Measurements from ENCODE around the gene PCDHB12. TPM values are rescaled to one million over a fixed set of nuclear protein-coding genes. Genes with fewer than 3 reads are reported as not detected.

PCDHB12 gene
- total RNA-seq, 1 experiment from 2014 or later = 1.7 TPM

Other genes starting within 250 kb of the PCDHB12 start
- gene PCDHAC2, start 242.2 kb upstream of the PCDHB12 start, total RNA-seq (2014; rRNA removed; shearing (Covaris generic)) = 0.17 TPM in 1 of 2 replicates, not detected in the other
- gene PCDHB1, start 157.3 kb upstream of the PCDHB12 start, total RNA-seq (2014; rRNA removed; shearing (Covaris generic)) = not detected in 2 replicates
- 0.32 and 2.1 TPM in 2 replicates for gene PCDHB2, start 114.1 kb upstream of the PCDHB12 start, total RNA-seq (2014; rRNA removed; shearing (Covaris generic))
- gene PCDHB3, start 108.2 kb upstream of the PCDHB12 start, total RNA-seq (2014; rRNA removed; shearing (Covaris generic)) = 3.9 and 8.0 TPM in 2 replicates
- 0.07 TPM in 1 of 2 replicates, not detected in the other for gene PCDHB4, start 86.9 kb upstream of the PCDHB12 start, total RNA-seq (2014; rRNA removed; shearing (Covaris generic))
- not detected in 2 replicates for gene PCDHB5, start 73.5 kb upstream of the PCDHB12 start, total RNA-seq (2014; rRNA removed; shearing (Covaris generic))
- gene PCDHB6, start 58.7 kb upstream of the PCDHB12 start, total RNA-seq (2014; rRNA removed; shearing (Covaris generic)) = 0.49 and 0.62 TPM in 2 replicates
- 1.7 and 2.1 TPM in 2 replicates for gene PCDHB7, start 36.1 kb upstream of the PCDHB12 start, total RNA-seq (2014; rRNA removed; shearing (Covaris generic))
- gene PCDHB8, start 30.9 kb upstream of the PCDHB12 start, total RNA-seq (2014; rRNA removed; shearing (Covaris generic)) = 0.98 and 3.8 TPM in 2 replicates
- gene PCDHB16, start 26.3 kb upstream of the PCDHB12 start, total RNA-seq (2014; rRNA removed; shearing (Covaris generic)) = 3.0 and 8.6 TPM in 2 replicates
- gene PCDHB9, start 21.6 kb upstream of the PCDHB12 start, total RNA-seq (2014; rRNA removed; shearing (Covaris generic)) = 1.6 and 9.3 TPM in 2 replicates
- gene PCDHB10, start 16.4 kb upstream of the PCDHB12 start, total RNA-seq (2014; rRNA removed; shearing (Covaris generic)) = 0.49 and 1.3 TPM in 2 replicates
- gene PCDHB11, start 9.1 kb upstream of the PCDHB12 start, total RNA-seq (2014; rRNA removed; shearing (Covaris generic)) = 0.25 and 0.49 TPM in 2 replicates
- 0.39 and 0.42 TPM in 2 replicates for gene PCDHB13, start 5.2 kb downstream of the PCDHB12 start, total RNA-seq (2014; rRNA removed; shearing (Covaris generic))
- 0.44 and 1.9 TPM in 2 replicates for gene PCDHB14, start 14.6 kb downstream of the PCDHB12 start, total RNA-seq (2014; rRNA removed; shearing (Covaris generic))
- 0.17 TPM in 1 of 2 replicates, not detected in the other for gene PCDHB15, start 36.7 kb downstream of the PCDHB12 start, total RNA-seq (2014; rRNA removed; shearing (Covaris generic))
- gene SLC25A2, start 95.3 kb downstream of the PCDHB12 start, total RNA-seq (2014; rRNA removed; shearing (Covaris generic)) = 0.05 TPM in 1 of 2 replicates, not detected in the other
- 52.8 and 84.2 TPM in 2 replicates for gene TAF7, start 112.1 kb downstream of the PCDHB12 start, total RNA-seq (2014; rRNA removed; shearing (Covaris generic))
- 0.71 and 0.89 TPM in 2 replicates for gene PCDHGA1, start 121.8 kb downstream of the PCDHB12 start, total RNA-seq (2014; rRNA removed; shearing (Covaris generic))
- 0.22 and 0.32 TPM in 2 replicates for gene PCDHGA2, start 130.0 kb downstream of the PCDHB12 start, total RNA-seq (2014; rRNA removed; shearing (Covaris generic))
- 0.49 TPM in 1 of 2 replicates, not detected in the other for gene PCDHGA3, start 135.1 kb downstream of the PCDHB12 start, total RNA-seq (2014; rRNA removed; shearing (Covaris generic))
- 3.3 and 4.9 TPM in 2 replicates for gene PCDHGB1, start 141.4 kb downstream of the PCDHB12 start, total RNA-seq (2014; rRNA removed; shearing (Covaris generic))
- 0.17 and 0.91 TPM in 2 replicates for gene PCDHGA4, start 146.3 kb downstream of the PCDHB12 start, total RNA-seq (2014; rRNA removed; shearing (Covaris generic))
- gene PCDHGB2, start 151.3 kb downstream of the PCDHB12 start, total RNA-seq (2014; rRNA removed; shearing (Covaris generic)) = 0.25 and 0.57 TPM in 2 replicates
- 0.02 and 0.10 TPM in 2 replicates for gene PCDHGA5, start 155.4 kb downstream of the PCDHB12 start, total RNA-seq (2014; rRNA removed; shearing (Covaris generic))
- 0.49 and 0.54 TPM in 2 replicates for gene PCDHGB3, start 161.5 kb downstream of the PCDHB12 start, total RNA-seq (2014; rRNA removed; shearing (Covaris generic))
- 0.07 and 1.1 TPM in 2 replicates for gene PCDHGA6, start 165.2 kb downstream of the PCDHB12 start, total RNA-seq (2014; rRNA removed; shearing (Covaris generic))
- 0.17 TPM in 1 of 2 replicates, not detected in the other for gene PCDHGA7, start 174.0 kb downstream of the PCDHB12 start, total RNA-seq (2014; rRNA removed; shearing (Covaris generic))
- gene PCDHGB4, start 179.0 kb downstream of the PCDHB12 start, total RNA-seq (2014; rRNA removed; shearing (Covaris generic)) = not detected in 2 replicates
- 0.07 TPM in 1 of 2 replicates, not detected in the other for gene PCDHGA8, start 183.9 kb downstream of the PCDHB12 start, total RNA-seq (2014; rRNA removed; shearing (Covaris generic))
- gene PCDHGB5, start 189.2 kb downstream of the PCDHB12 start, total RNA-seq (2014; rRNA removed; shearing (Covaris generic)) = not detected in 2 replicates
- gene PCDHGA9, start 194.1 kb downstream of the PCDHB12 start, total RNA-seq (2014; rRNA removed; shearing (Covaris generic)) = 0.02 and 0.17 TPM in 2 replicates
- 0.02 TPM in 1 of 2 replicates, not detected in the other for gene PCDHGB6, start 199.3 kb downstream of the PCDHB12 start, total RNA-seq (2014; rRNA removed; shearing (Covaris generic))
- gene PCDHGA10, start 204.3 kb downstream of the PCDHB12 start, total RNA-seq (2014; rRNA removed; shearing (Covaris generic)) = 0.71 and 0.89 TPM in 2 replicates
- 7.1 and 7.7 TPM in 2 replicates for gene PCDHGB7, start 209.0 kb downstream of the PCDHB12 start, total RNA-seq (2014; rRNA removed; shearing (Covaris generic))
- 0.05 TPM in 1 of 2 replicates, not detected in the other for gene PCDHGA11, start 212.3 kb downstream of the PCDHB12 start, total RNA-seq (2014; rRNA removed; shearing (Covaris generic))
- gene PCDHGA12, start 221.8 kb downstream of the PCDHB12 start, total RNA-seq (2014; rRNA removed; shearing (Covaris generic)) = 0.39 TPM in 1 of 2 replicates, not detected in the other

Measured in M059J (cell line).